Esophagus squamous epithelium (tissue), 5 donors: ENCODE measurements around the gene RERG. TPM values are rescaled to one million over a fixed set of nuclear protein-coding genes. Genes with fewer than 3 reads are reported as not detected.
"Not testable (repeated sequence)": the region's sequence is repeated elsewhere in the genome, so short reads cannot be mapped to it uniquely, and the experiment has no call there.

ENCODE experiments used
- DNase-seq: peaks from one replicate; lab custom pipeline; 2025; lab: John Stamatoyannopoulos, UW
- H3K27ac ChIP-seq, 4 donors: fragments of 200-600 bp; sonication (generic); one replicate each; pipeline ENCODE4 v1.5.1; 2016 to 2019; ENCODE audit warnings: mild to moderate bottlenecking in 1 of 4
- H3K27me3 ChIP-seq, 4 donors: fragments of 200-600 bp; sonication (generic); 1 replicate in 3 of 4; 2 replicates in 1 of 4; pipeline versions ENCODE4 v1.5.1 to v1.6.0; 2017 to 2021; ENCODE audit warnings: antibody characterized with exemption in 1 of 4
- H3K36me3 ChIP-seq, 3 donors: fragments of 200-600 bp; sonication (generic); one replicate each; pipeline ENCODE4 v1.5.1; 2016 to 2019
- H3K4me1 ChIP-seq, 3 donors: fragments of 200-600 bp; sonication (generic); one replicate each; pipeline ENCODE4 v1.5.1; 2017 to 2019
- H3K4me3 ChIP-seq, 4 donors: fragments of 200-600 bp; sonication (generic); 1 replicate in 3 of 4; 2 replicates in 1 of 4; pipeline ENCODE4 v1.5.1; 2016 to 2019; ENCODE audit warnings: mild to moderate bottlenecking in 2 of 4, moderate library complexity in 1 of 4
- H3K9me3 ChIP-seq, 3 donors: fragments of 200-600 bp; sonication (generic); one replicate each; pipeline ENCODE4 v1.5.1; 2016 to 2019
- CTCF ChIP-seq, 6 experiments: fragments of 450-650 bp in 4 of 6; fragments of 200-600 bp in 2 of 6; sonication (generic) in 2 of 6; IDR thresholded peaks; one replicate each; pipeline ENCODE4 v1.5.1; 2016 to 2019; ENCODE audit warnings: antibody characterized with exemption in 6 of 6, mild to moderate bottlenecking in 4 of 6, moderate library complexity in 4 of 6
- POLR2A ChIP-seq, 4 donors: fragments of 450-650 bp; IDR thresholded peaks; one replicate each; pipeline ENCODE4 v1.6.1; 2017; ENCODE audit warnings: antibody characterized with exemption in 4 of 4, mild to moderate bottlenecking in 4 of 4, moderate library complexity in 3 of 4
- WGBS, 2 donors: methylation state at CpG; one replicate each; pipeline ENCODE4 v1.1.5; 2018; 5-methylcytosine and 5-hydroxymethylcytosine counted together
- intact Hi-C: fragments of 100-400 bp; cut with DNase I; formaldehyde crosslinking; loops from one replicate; pipeline ENCODE4 v1.15.0; 2022
- total RNA-seq, 4 donors: library from RNA; depleted of rRNA; stranded (reverse); fragments of >200 nt; gene quantifications; one replicate each; pipeline ENCODE4 v1.1.0, GENCODE V29; 2016
- donor health status: DM: yes; HTN: yes; CAD: no.

The RERG gene
- total RNA-seq, 4 donors from 2014 or later = 1.4 to 15.1 (median 7.0) TPM

- H3K4me3 ChIP-seq = no peak overlapping the region
- H3K36me3 ChIP-seq = no peaks in the 10 kb centered on the region
- no peak for DNase-seq
- TF ChIP-seq POLR2A (IDR thresholded peaks at IDR 0.05) (no peak), CTCF (IDR thresholded peaks at IDR 0.05) (no peak)
- H3K9me3 ChIP-seq = no peaks in the 10 kb centered on the region
- 55 to 58% methylated on average over 2 of the region's 2 CpGs for WGBS, 2 donors
- no peak overlapping the region for H3K27ac ChIP-seq
- H3K4me1 ChIP-seq = no peaks in the 10 kb centered on the region
- intact Hi-C loops = no loop called here
- no peaks in the 10 kb centered on the region for H3K27me3 ChIP-seq
Measured at GRCh38 chr12:15090441-15090840, 130.8 kb downstream of the RERG start.

- no peak for TF ChIP-seq CTCF (IDR thresholded peaks at IDR 0.05)
- TF ChIP-seq POLR2A (IDR thresholded peaks at IDR 0.05) = no peak
- no peaks in the 10 kb centered on the region for H3K4me1 ChIP-seq
- H3K9me3 ChIP-seq = no peaks in the 10 kb centered on the region
- H3K27me3 ChIP-seq = no peaks in the 10 kb centered on the region
- H3K4me3 ChIP-seq = no peak overlapping the region
- no peak for DNase-seq
- H3K36me3 ChIP-seq = no peaks in the 10 kb centered on the region
- 22 to 53% methylated on average over 1 of the region's 1 CpG for WGBS, 2 donors
- H3K27ac ChIP-seq = no peak overlapping the region
- intact Hi-C loops = no loop called here
Measured at GRCh38 chr12:15088105-15088504, 133.1 kb downstream of the RERG start.

- intact Hi-C loops = not testable (repeated sequence)
Measured at GRCh38 chr12:15077751-15078150, 143.5 kb downstream of the RERG start.

GRCh38 chr12:15074351-15074750 lies 146.9 kb downstream of the RERG start:
- no peak overlapping the region for H3K27ac ChIP-seq
- H3K9me3 ChIP-seq = no peaks in the 10 kb centered on the region
- no peak for TF ChIP-seq CTCF (IDR thresholded peaks at IDR 0.05)
- TF ChIP-seq POLR2A (IDR thresholded peaks at IDR 0.05) = no peak
- no peaks in the 10 kb centered on the region for H3K4me1 ChIP-seq
- H3K4me3 ChIP-seq = no peak overlapping the region
- WGBS, 2 donors = 82 to 91% methylated on average over 1 of the region's 1 CpG
- DNase-seq = no peak
- intact Hi-C loops = no loop called here
- H3K36me3 ChIP-seq = no peaks in the 10 kb centered on the region
- no peaks in the 10 kb centered on the region for H3K27me3 ChIP-seq

More at GRCh38 chr12:15077751-15078150, 143.5 kb downstream of the RERG start:
- not testable (repeated sequence) for DNase-seq, H3K27me3 ChIP-seq, H3K27ac ChIP-seq, H3K4me1 ChIP-seq, H3K9me3 ChIP-seq, H3K4me3 ChIP-seq, H3K36me3 ChIP-seq
- WGBS, 2 donors = 59 to 64% methylated on average over 2 of the region's 2 CpGs

GRCh38 chr12:15059123-15059522 lies 162.1 kb downstream of the RERG start:
- no peaks in the 10 kb centered on the region for H3K36me3 ChIP-seq
- TF ChIP-seq POLR2A (IDR thresholded peaks at IDR 0.05) (no peak), CTCF (IDR thresholded peaks at IDR 0.05) (no peak)
- DNase-seq = no peak
- H3K27ac ChIP-seq = no peak overlapping the region
- no peaks in the 10 kb centered on the region for H3K9me3 ChIP-seq
- H3K4me3 ChIP-seq = no peak overlapping the region
- H3K27me3 ChIP-seq = no peaks in the 10 kb centered on the region
- intact Hi-C loops = no loop called here
- no peaks in the 10 kb centered on the region for H3K4me1 ChIP-seq
- 95 to 97% methylated on average over 1 of the region's 1 CpG for WGBS, 2 donors

Other genes with a start within 250 kb of the RERG start
- gene PDE6H, start 248.4 kb downstream of the RERG start, total RNA-seq = not detected
- gene PTPRO, start 101.1 kb upstream of the RERG start, total RNA-seq = 1 to 10 TPM in 1 of 4 donors, under 1 TPM in 2, not detected in 1; 0.13 to 1.4 (median 0.76) TPM